Measurements from ENCODE around the gene GDE1.

DNA sequence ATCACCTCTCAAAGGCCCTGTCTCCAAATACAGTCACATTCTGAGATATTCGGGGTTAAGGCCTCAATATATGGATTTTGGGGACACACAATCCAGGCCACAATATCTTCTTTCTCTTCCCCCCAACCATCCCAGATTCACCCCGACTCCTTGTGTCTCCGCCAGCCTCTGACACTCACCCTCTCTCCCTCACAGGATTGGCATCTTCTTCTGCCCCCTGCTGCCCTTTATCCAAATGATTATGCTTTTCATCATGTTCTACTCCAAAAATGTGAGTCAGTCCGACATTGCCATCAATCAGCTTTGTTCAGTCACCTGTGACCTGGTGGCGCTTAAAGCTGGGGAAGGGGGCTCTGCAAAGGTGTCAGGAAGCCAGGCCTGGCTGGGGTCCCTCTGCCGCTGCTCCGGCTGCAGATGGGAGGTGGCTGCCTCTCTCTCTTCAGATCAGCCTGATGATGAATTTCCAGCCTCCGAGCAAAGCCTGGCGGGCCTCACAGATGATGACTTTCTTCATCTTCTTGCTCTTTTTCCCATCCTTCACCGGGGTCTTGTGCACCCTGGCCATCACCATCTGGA lies 35.1 kb downstream of the GDE1 start:
- no peak for TF ChIP-seq CTCF (IDR thresholded peaks at IDR 0.05)
- TF ChIP-seq POLR2A (IDR thresholded peaks at IDR 0.05): no peak
